Large intestine (tissue), 3 donors: ENCODE measurements around the gene HECW1. TPM values are rescaled to one million over a fixed set of nuclear protein-coding genes. Genes with fewer than 3 reads are reported as not detected.

Experiments
- DNase-seq, 2 donors: peaks; one replicate each; pipeline versions ENCODE4 v3.0.0 to v3.0.0-alpha.2; 2013
- H3K27ac ChIP-seq: one replicate; pipeline ENCODE4 v1.5.1; 2013; ENCODE audit warnings: low read length
- H3K27me3 ChIP-seq: 2 replicates; pipeline ENCODE4 v1.6.1; 2013; ENCODE audit warnings: low read length; ENCODE audit not compliant: control insufficient read depth, insufficient read depth
- H3K36me3 ChIP-seq: 2 replicates; pipeline ENCODE4 v1.6.1; 2013; ENCODE audit warnings: low read length; ENCODE audit not compliant: control insufficient read depth, insufficient read depth
- H3K4me1 ChIP-seq: one replicate; pipeline ENCODE4 v1.6.1; 2013; ENCODE audit warnings: low read length; ENCODE audit not compliant: control insufficient read depth, insufficient read depth
- H3K4me3 ChIP-seq: one replicate; pipeline ENCODE4 v1.5.1; 2013; ENCODE audit warnings: low read length
- H3K9me3 ChIP-seq: one replicate; pipeline ENCODE4 v1.6.1; 2013; ENCODE audit warnings: mild to moderate bottlenecking, low read depth, low read length, moderate library complexity; ENCODE audit not compliant: control insufficient read depth
- WGBS: methylation state at CpG from one replicate; pipeline ENCODE4 v1.1.5; 2013; ENCODE audit warnings: low lambda C conversion rate; ENCODE audit not compliant: insufficient coverage; 5-methylcytosine and 5-hydroxymethylcytosine counted together
- polyA plus RNA-seq: library from polyadenylated mRNA; unstranded; fragments of 120-200 nt; gene quantifications from one replicate; pipeline ENCODE4 v1.2.1, GENCODE V29; 2013

Gene HECW1
- polyA plus RNA-seq, 1 donor, result 0.36 TPM

GRCh38 chr7:43283706-43284105, 171.3 kb downstream of the HECW1 start:
- DNase-seq, result no peak
- no peaks in the 10 kb centered on the region for H3K4me1 ChIP-seq
- WGBS, result no CpG with 5 or more reads among the region's 5 CpGs
- no peak overlapping the region for H3K27ac ChIP-seq
- no peak overlapping the region for H3K4me3 ChIP-seq
- H3K36me3 ChIP-seq, result no peaks in the 10 kb centered on the region
- peaks cover 6% of the 10 kb centered on the region for H3K27me3 ChIP-seq
- no peaks in the 10 kb centered on the region for H3K9me3 ChIP-seq

- no peak overlapping the region for H3K4me3 ChIP-seq
- H3K4me1 ChIP-seq, result no peaks in the 10 kb centered on the region
- DNase-seq, result no peak
- H3K9me3 ChIP-seq, result no peaks in the 10 kb centered on the region
- peaks cover 2% of the 10 kb centered on the region for H3K27me3 ChIP-seq
- no peak overlapping the region for H3K27ac ChIP-seq
- H3K36me3 ChIP-seq, result no peaks in the 10 kb centered on the region
- no CpG with 5 or more reads among the region's 2 CpGs for WGBS
Measured at GRCh38 chr7:43289826-43290225, 177.4 kb downstream of the HECW1 start.

- no peak overlapping the region for H3K27ac ChIP-seq
- no peak for DNase-seq
- no peaks in the 10 kb centered on the region for H3K4me1 ChIP-seq
- WGBS, result 85% methylated on average over 4 of the region's 5 CpGs
- H3K9me3 ChIP-seq, result no peaks in the 10 kb centered on the region
- no peaks in the 10 kb centered on the region for H3K36me3 ChIP-seq
- H3K27me3 ChIP-seq, result peaks cover 2% of the 10 kb centered on the region
- no peak overlapping the region for H3K4me3 ChIP-seq
Measured at GRCh38 chr7:43290978-43291377, 178.5 kb downstream of the HECW1 start.

GRCh38 chr7:43291789-43292188, 179.3 kb downstream of the HECW1 start:
- H3K4me1 ChIP-seq, result no peaks in the 10 kb centered on the region
- peaks cover 2% of the 10 kb centered on the region for H3K27me3 ChIP-seq
- WGBS, result 90% methylated on average over 2 of the region's 3 CpGs
- no peaks in the 10 kb centered on the region for H3K36me3 ChIP-seq
- H3K27ac ChIP-seq, result no peak overlapping the region
- no peak overlapping the region for H3K4me3 ChIP-seq
- no peak for DNase-seq
- H3K9me3 ChIP-seq, result no peaks in the 10 kb centered on the region

- Histone ChIP-seq H3K4me1 (no peaks in the 10 kb centered on the region), H3K4me3 (no peak overlapping the region), H3K27me3 (peaks cover 2% of the 10 kb centered on the region), H3K36me3 (no peaks in the 10 kb centered on the region), H3K27ac (no peak overlapping the region), H3K9me3 (no peaks in the 10 kb centered on the region)
- no CpG with 5 or more reads among the region's 1 CpG for WGBS
- no peak for DNase-seq
Measured at GRCh38 chr7:43292384-43292783, 179.9 kb downstream of the HECW1 start.

- DNase-seq, result no peak
- Histone ChIP-seq H3K4me3 (no peak overlapping the region), H3K9me3 (no peaks in the 10 kb centered on the region), H3K27me3 (peaks cover 2% of the 10 kb centered on the region), H3K36me3 (no peaks in the 10 kb centered on the region), H3K4me1 (no peaks in the 10 kb centered on the region), H3K27ac (no peak overlapping the region)
- WGBS, result no CpG with 5 or more reads among the region's 5 CpGs
Measured at GRCh38 chr7:43294080-43294630, 181.7 kb downstream of the HECW1 start.

GRCh38 chr7:43295429-43295828, 183.0 kb downstream of the HECW1 start:
- H3K27ac ChIP-seq, result no peak overlapping the region
- peaks cover 2% of the 10 kb centered on the region for H3K27me3 ChIP-seq
- H3K36me3 ChIP-seq, result no peaks in the 10 kb centered on the region
- H3K4me1 ChIP-seq, result no peaks in the 10 kb centered on the region
- no peak overlapping the region for H3K4me3 ChIP-seq
- no peaks in the 10 kb centered on the region for H3K9me3 ChIP-seq
- WGBS, result no CpG with 5 or more reads among the region's 3 CpGs
- DNase-seq, result no peak

GRCh38 chr7:43296306-43296705, 183.9 kb downstream of the HECW1 start:
- Histone ChIP-seq H3K36me3 (no peaks in the 10 kb centered on the region), H3K9me3 (no peaks in the 10 kb centered on the region), H3K27ac (no peak overlapping the region), H3K4me3 (no peak overlapping the region), H3K27me3 (peaks cover 2% of the 10 kb centered on the region), H3K4me1 (no peaks in the 10 kb centered on the region)
- DNase-seq, result peak in 1 of 2 donors; percentile 14
- WGBS, result no CpG with 5 or more reads among the region's 6 CpGs

- peaks cover 2% of the 10 kb centered on the region for H3K27me3 ChIP-seq
- DNase-seq, result no peak
- H3K36me3 ChIP-seq, result no peaks in the 10 kb centered on the region
- no peak overlapping the region for H3K27ac ChIP-seq
- whole genome bisulfite sequencing, result 90% methylated on average over 2 of the region's 8 CpGs
- peaks cover 2% of the 10 kb centered on the region for H3K4me1 ChIP-seq
- H3K9me3 ChIP-seq, result no peaks in the 10 kb centered on the region
- H3K4me3 ChIP-seq, result no peak overlapping the region
Measured at GRCh38 chr7:43298617-43299016, 186.2 kb downstream of the HECW1 start.

GRCh38 chr7:43300121-43300520, 187.7 kb downstream of the HECW1 start:
- no peak overlapping the region for H3K4me3 ChIP-seq
- DNase-seq, result no peak
- no peaks in the 10 kb centered on the region for H3K36me3 ChIP-seq
- 100% methylated on average over 1 of the region's 3 CpGs for WGBS
- peaks cover 2% of the 10 kb centered on the region for H3K4me1 ChIP-seq
- no peaks in the 10 kb centered on the region for H3K9me3 ChIP-seq
- H3K27me3 ChIP-seq, result no peaks in the 10 kb centered on the region
- no peak overlapping the region for H3K27ac ChIP-seq

- no peaks in the 10 kb centered on the region for H3K36me3 ChIP-seq
- DNase-seq, result peak; percentile 43 to 49
- no peaks in the 10 kb centered on the region for H3K9me3 ChIP-seq
- no peak overlapping the region for H3K4me3 ChIP-seq
- WGBS, result no CpG with 5 or more reads among the region's 10 CpGs
- peaks cover 2% of the 10 kb centered on the region for H3K4me1 ChIP-seq
- H3K27me3 ChIP-seq, result no peaks in the 10 kb centered on the region
- no peak overlapping the region for H3K27ac ChIP-seq
Measured at GRCh38 chr7:43302211-43302711, 189.8 kb downstream of the HECW1 start.
